Activated naive CD8-positive, alpha-beta T cell treated with anti-CD3 and anti-CD28 coated beads, Interleukin-2, amount 10 ng/mL, durations not matched to agents 7 days and 5 days (primary cell): ENCODE measurements around the gene XPNPEP2. TPM values are rescaled to one million over a fixed set of nuclear protein-coding genes. Genes with fewer than 3 reads are reported as not detected.

ENCODE experiments used
- ATAC-seq: fragments of 150-1000 bp; cut with Tn5 transposase; one replicate; pipeline ENCODE4 v1.10.0; 2021; ENCODE audit warnings: low read depth, moderate library complexity
- POLR2A ChIA-PET: fragments of 350-600 bp; sonication (Branson Sonifier 250); formaldehyde crosslinking; loops from one replicate; lab custom pipeline; 2021; ENCODE audit warnings: antibody characterized with exemption; lab: Charles Lee
- DNase-seq: peaks from one replicate; pipeline ENCODE4 v3.0.0; 2021
- H3K27ac Mint-ChIP-seq: one replicate; pipeline ENCODE4 v1.8.0; 2022; ENCODE audit warnings: mild to moderate bottlenecking, mixed read lengths
- H3K27me3 Mint-ChIP-seq: one replicate; pipeline ENCODE4 v1.8.0; 2022; ENCODE audit warnings: mild to moderate bottlenecking, moderate library complexity, mixed read lengths
- H3K36me3 Mint-ChIP-seq: one replicate; pipeline ENCODE4 v1.8.0; 2021; ENCODE audit warnings: mild to moderate bottlenecking, mixed read lengths
- H3K4me1 Mint-ChIP-seq: one replicate; pipeline ENCODE4 v1.8.0; 2021; ENCODE audit warnings: mixed read lengths
- H3K4me3 Mint-ChIP-seq: one replicate; pipeline ENCODE4 v1.8.0; 2022; ENCODE audit warnings: mild to moderate bottlenecking, moderate library complexity, mixed read lengths
- H3K9me3 Mint-ChIP-seq: one replicate; pipeline ENCODE4 v1.8.0; 2021; ENCODE audit warnings: mixed read lengths
- total RNA-seq, 2 experiments: library from RNA; stranded (reverse); gene quantifications; one replicate each; pipeline ENCODE4 v1.2.3, GENCODE V29; 2021

XPNPEP2 gene
- total RNA-seq, 2 experiments from 2014 or later: 0.65 to 0.67 TPM

DNA sequence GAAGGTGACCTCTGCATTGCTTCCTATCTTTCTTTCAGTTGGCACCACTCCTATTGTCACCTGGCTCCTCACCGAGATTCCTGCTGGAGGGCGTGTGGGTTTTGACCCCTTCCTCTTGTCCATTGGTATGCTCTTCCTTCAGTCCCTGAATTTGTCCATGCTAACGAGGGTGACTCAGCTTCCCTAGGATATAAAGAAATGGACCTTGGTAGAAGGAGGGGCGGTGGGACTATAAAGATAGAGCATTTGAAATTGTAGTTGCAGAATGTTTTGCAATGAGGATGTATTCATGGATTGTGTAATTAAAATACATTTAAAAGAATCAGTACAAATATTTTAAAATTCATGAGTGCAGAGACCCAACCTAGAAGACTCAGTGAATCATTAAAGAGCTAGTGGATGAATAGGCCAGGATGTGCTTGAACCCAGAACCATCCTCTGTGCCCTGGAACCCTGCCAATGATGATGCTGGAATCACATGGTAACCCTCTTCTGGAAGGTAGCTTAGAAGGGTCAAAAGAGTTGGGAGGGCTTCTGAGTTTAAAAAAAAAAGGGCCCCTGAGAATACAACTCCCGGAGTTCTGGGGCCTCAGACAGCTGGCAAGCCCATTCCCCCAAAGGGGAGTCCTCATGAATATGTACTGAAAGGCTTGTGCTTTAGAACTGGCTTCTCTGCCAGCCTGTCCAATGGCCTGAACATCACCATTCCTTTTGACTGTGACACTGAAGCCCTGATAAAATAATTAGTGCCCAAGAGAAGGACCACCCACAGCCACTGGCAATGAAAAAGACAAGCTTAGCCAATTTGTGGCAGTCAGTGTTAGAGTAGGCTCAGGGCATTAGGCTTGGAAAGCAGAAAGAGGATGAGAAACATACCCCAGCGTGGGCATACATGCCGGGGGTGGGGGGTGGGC, 8.0 kb downstream of the XPNPEP2 start:
- DNase-seq (no peak), ATAC-seq (no peak)
- Mint-ChIP-seq H3K27me3 (no peaks in the 10 kb centered on the region), H3K4me1 (peaks cover 41% of the 10 kb centered on the region), H3K36me3 (no peaks in the 10 kb centered on the region), H3K27ac (no peak overlapping the region), H3K4me3 (no peak overlapping the region), H3K9me3 (no peaks in the 10 kb centered on the region)
- POLR2A ChIA-PET: interaction anchor here (1.3 to 3.5 kb wide), 4 partner anchors 9 to 35 kb away, joined by 4 to 41 read pairs (median 5); partner anchors contain the start of gene SASH3

DNA sequence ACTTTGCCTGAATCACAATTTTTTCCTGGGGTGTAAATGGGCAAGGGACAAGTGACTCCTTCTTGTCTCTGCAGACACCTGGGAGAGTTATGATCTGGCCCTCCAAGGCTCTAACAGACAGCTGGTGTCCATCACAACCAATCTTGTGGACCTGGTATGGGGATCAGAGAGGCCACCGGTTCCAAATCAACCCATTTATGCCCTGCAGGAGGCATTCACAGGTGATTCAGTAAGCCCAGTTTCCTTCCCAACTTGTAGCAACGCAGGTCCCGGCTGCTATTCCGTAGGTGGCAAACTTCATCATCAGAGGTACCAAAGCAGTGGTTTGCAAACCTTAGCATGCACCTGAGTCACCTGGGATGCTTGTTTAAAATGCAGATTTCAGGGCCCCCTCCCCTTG, 8.8 kb downstream of the XPNPEP2 start:
- no peak for ATAC-seq
- POLR2A ChIA-PET: interaction anchor here (1.3 kb wide), 1 partner anchor 8 kb away, joined by 4 read pairs; no protein-coding TSS in a partner anchor

GRCh38 chrX:129748305-129748704, 9.5 kb downstream of the XPNPEP2 start:
- ATAC-seq (no peak), DNase-seq (no peak)
- Mint-ChIP-seq H3K4me1 (peaks cover 33% of the 10 kb centered on the region), H3K36me3 (no peaks in the 10 kb centered on the region), H3K27ac (no peak overlapping the region), H3K4me3 (no peak overlapping the region), H3K9me3 (no peaks in the 10 kb centered on the region), H3K27me3 (no peaks in the 10 kb centered on the region)
- POLR2A ChIA-PET: no interaction called here

More for the DNA sequence above, 8.8 kb downstream of the XPNPEP2 start:
- peaks cover 39% of the 10 kb centered on the region for H3K4me1 Mint-ChIP-seq
- H3K27me3 Mint-ChIP-seq: no peaks in the 10 kb centered on the region
- no peak overlapping the region for H3K4me3 Mint-ChIP-seq
- peak overlapping the region; percentile 22 for H3K27ac Mint-ChIP-seq
- DNase-seq: no peak
- H3K9me3 Mint-ChIP-seq: no peaks in the 10 kb centered on the region
- H3K36me3 Mint-ChIP-seq: no peaks in the 10 kb centered on the region

DNA sequence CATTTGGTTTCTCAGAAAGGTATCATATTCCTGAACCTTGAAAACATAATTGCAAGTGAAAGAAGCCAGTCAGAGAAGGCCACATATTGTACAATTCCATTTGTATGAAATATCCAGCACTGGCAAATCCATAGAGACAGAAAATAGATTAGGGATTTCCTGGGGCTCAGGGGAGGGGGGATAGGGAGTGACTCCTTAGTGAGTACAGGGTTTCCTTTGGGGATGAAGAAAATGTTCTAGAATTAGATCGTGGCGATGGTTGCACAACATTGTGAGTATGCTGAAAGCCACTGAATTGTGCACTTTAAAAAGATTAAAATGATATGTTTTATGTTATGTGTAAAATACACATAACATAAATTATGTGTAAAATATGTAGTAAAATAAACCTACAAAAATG, 10.3 kb downstream of the XPNPEP2 start:
- POLR2A ChIA-PET: no interaction called here

GRCh38 chrX:129750971-129751370, 12.2 kb downstream of the XPNPEP2 start:
- POLR2A ChIA-PET: no interaction called here
- H3K27ac Mint-ChIP-seq: no peak overlapping the region
- H3K4me3 Mint-ChIP-seq: no peak overlapping the region
- H3K9me3 Mint-ChIP-seq: no peaks in the 10 kb centered on the region
- peaks cover 25% of the 10 kb centered on the region for H3K4me1 Mint-ChIP-seq
- no peaks in the 10 kb centered on the region for H3K36me3 Mint-ChIP-seq
- DNase-seq (no peak), ATAC-seq (no peak)
- H3K27me3 Mint-ChIP-seq: no peaks in the 10 kb centered on the region

More for the DNA sequence above, 10.3 kb downstream of the XPNPEP2 start:
- Mint-ChIP-seq H3K4me3 (no peak overlapping the region), H3K27me3 (no peaks in the 10 kb centered on the region), H3K27ac (no peak overlapping the region), H3K36me3 (no peaks in the 10 kb centered on the region), H3K9me3 (no peaks in the 10 kb centered on the region), H3K4me1 (peaks cover 29% of the 10 kb centered on the region)
- DNase-seq (no peak), ATAC-seq (no peak)

DNA sequence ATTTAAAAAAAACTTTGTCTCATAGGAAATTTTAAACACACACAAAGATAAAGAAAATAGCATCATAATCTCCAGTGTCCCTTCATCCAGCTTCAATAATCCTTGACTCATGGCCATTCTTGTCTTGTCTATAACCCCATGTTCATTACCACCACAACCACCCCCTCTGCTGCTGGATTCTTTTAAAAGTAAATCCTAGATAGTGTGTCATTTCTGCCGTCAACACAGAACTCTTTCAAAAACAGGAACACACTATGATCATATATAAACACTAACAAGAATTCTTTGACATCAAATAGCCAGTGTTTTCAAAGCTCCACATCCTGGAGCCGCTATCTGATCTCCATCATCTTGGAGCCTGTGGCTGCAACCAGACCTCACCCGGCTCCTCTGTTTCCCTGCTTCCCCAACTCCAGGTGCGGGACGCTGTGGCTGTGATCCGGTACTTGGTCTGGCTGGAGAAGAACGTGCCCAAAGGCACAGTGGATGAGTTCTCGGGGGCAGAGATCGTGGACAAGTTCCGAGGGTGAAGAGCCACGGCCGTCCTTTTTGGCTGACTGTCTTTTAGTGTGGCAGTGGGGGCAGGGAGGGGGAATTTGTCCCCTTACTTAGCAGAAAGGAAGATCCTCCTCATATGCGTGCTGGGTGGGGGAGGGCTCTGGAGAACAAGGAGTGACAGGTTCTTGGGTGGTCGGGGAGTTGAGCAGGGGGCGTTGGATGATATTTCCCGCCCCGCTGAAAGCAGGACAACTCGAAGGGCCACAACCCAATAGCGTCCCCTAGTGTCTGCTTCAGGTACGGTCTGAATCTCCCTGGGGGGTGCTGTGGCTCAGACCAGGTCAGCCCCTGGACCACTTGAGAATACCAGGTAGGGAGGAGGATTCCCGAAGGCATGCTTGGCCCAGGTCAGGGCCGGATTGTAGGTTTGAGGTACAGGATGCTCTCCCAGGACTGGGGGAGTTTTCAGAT, 15.6 kb downstream of the XPNPEP2 start:
- H3K27me3 Mint-ChIP-seq: no peaks in the 10 kb centered on the region
- POLR2A ChIA-PET: interaction anchor here (0.6 to 2.6 kb wide), 5 partner anchors 9 to 27 kb away, joined by 3 to 32 read pairs (median 3); partner anchors contain the start of gene SASH3
- no peak for ATAC-seq
- peaks cover 40% of the 10 kb centered on the region for H3K4me1 Mint-ChIP-seq
- H3K27ac Mint-ChIP-seq: peak overlapping the region; percentile 83
- no peak overlapping the region for H3K4me3 Mint-ChIP-seq
- no peaks in the 10 kb centered on the region for H3K9me3 Mint-ChIP-seq
- no peak for DNase-seq
- H3K36me3 Mint-ChIP-seq: no peaks in the 10 kb centered on the region

DNA sequence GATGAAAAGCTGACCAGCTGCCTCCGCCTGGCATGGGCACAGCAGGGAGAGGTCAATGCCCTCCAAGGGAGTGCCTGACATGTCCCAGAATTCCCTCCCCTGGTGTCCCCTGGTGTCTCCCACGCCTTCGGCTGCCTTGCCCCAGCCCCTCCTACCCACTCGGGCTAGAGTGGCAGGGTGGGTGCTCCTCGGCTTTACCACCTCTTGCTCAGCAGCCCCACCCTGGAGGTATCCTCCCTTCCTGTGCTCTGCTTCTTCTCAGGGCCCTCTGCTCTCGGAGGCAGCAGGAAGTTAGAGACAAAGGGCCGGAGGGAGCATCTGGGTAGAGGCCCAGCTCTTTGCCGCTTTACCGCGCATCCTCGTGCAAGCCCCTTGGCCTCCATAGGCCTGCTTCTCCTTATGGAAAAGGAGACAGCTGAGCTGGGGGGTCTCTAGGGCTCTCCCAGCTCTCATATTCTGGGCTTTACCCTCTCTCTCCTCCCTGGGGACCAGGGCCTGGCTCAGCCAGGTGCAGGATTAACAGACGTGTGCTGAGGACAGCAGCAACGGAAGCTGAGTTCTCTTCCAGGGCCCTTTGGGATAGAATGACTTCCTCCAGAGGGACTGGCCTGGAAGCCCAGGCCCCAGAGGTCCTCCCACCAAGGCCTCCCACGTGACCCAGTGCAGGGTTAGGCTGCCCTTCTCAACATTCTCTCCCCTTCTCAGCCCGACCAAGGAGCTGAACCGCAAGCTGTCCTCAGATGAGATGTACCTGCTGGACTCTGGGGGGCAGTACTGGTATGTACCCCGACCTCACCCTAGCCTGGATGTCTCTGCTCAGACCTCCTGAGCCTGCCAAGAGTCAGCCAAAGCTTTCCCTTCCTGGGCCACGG, 17.2 kb downstream of the XPNPEP2 start:
- no peaks in the 10 kb centered on the region for H3K27me3 Mint-ChIP-seq
- POLR2A ChIA-PET: interaction anchor here (0.6 to 2.6 kb wide), 12 partner anchors 9 to 79 kb away, joined by 3 to 32 read pairs (median 4); partner anchors contain the start of gene SASH3

DNA sequence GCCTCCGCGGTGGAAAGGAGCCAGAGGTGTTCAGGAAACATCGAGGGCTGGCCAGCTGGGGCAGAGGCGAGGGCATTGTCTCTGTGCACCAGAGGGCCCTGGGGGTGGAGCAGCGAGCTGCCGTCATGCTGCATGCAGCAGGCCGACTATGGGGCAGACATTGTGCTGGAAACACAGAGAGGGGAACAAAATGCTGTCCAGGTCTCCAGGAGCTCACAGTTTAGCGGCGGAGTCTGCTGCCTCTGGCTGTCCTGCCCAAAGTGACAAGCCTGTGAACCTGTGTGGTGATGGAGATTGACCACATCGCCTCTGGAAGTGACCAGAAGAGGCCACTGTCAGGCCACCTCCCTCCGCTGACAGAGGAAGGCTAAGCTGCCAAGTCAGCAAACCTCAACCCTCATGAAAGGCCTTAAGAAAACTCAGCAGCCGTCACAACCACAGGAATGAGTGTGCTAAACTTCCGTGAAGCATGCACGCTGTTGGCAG, 20.8 kb downstream of the XPNPEP2 start:
- ATAC-seq (peak; percentile 71), DNase-seq (peak; percentile 63)
- H3K36me3 Mint-ChIP-seq: no peaks in the 10 kb centered on the region
- peak overlapping the region; percentile 39 for H3K4me3 Mint-ChIP-seq
- H3K27ac Mint-ChIP-seq: peak overlapping the region; percentile 84
- H3K4me1 Mint-ChIP-seq: peaks cover 46% of the 10 kb centered on the region
- peaks cover 1% of the 10 kb centered on the region for H3K27me3 Mint-ChIP-seq
- POLR2A ChIA-PET: interaction anchor here (0.7 to 3.9 kb wide), 9 partner anchors 9 to 27 kb away, joined by 3 to 74 read pairs (median 5); partner anchors contain the start of gene SASH3
- H3K9me3 Mint-ChIP-seq: no peaks in the 10 kb centered on the region

More for the DNA sequence above, 17.2 kb downstream of the XPNPEP2 start:
- H3K4me1 Mint-ChIP-seq: peaks cover 51% of the 10 kb centered on the region
- no peaks in the 10 kb centered on the region for H3K9me3 Mint-ChIP-seq
- H3K4me3 Mint-ChIP-seq: peak overlapping the region; percentile 72
- no peak for DNase-seq
- peak; percentile 51 for ATAC-seq
- no peaks in the 10 kb centered on the region for H3K36me3 Mint-ChIP-seq
- peak overlapping the region; percentile 82 for H3K27ac Mint-ChIP-seq

GRCh38 chrX:129760155-129760554, 21.4 kb downstream of the XPNPEP2 start:
- peak; percentile 3 for ATAC-seq
- Mint-ChIP-seq H3K27me3 (peaks cover 1% of the 10 kb centered on the region), H3K4me3 (peak overlapping the region; percentile 39), H3K4me1 (peaks cover 41% of the 10 kb centered on the region), H3K36me3 (no peaks in the 10 kb centered on the region), H3K9me3 (no peaks in the 10 kb centered on the region), H3K27ac (peak overlapping the region; percentile 84)
- POLR2A ChIA-PET: interaction anchor here (0.7 to 3.9 kb wide), 7 partner anchors 8 to 22 kb away, joined by 4 to 74 read pairs (median 5); partner anchors contain the start of gene SASH3
- DNase-seq: no peak

DNA sequence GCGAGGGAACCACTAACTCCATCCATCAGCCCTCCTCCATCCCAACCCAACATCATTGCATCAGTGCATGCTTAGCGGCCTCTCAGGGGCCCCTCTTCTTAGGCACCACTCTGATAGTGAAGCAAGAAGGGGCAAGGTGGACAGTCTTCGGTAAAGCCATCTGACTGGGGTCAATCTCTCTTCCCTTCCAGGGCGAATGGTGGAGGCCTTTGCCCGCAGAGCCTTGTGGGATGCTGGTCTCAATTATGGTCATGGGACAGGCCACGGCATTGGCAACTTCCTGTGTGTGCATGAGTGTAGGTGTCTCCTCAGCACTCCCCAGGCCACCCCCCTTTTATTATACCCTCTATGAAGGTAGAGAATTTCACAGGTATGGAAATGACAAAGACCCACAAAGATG, 22.2 kb downstream of the XPNPEP2 start:
- Mint-ChIP-seq H3K9me3 (no peaks in the 10 kb centered on the region), H3K27me3 (peaks cover 1% of the 10 kb centered on the region), H3K36me3 (no peaks in the 10 kb centered on the region), H3K27ac (no peak overlapping the region), H3K4me1 (peaks cover 38% of the 10 kb centered on the region), H3K4me3 (no peak overlapping the region)
- ATAC-seq (no peak), DNase-seq (no peak)
- POLR2A ChIA-PET: interaction anchor here (3.9 kb wide), 1 partner anchor 21 kb away, joined by 74 read pairs; the partner anchor contains the start of gene SASH3

DNA sequence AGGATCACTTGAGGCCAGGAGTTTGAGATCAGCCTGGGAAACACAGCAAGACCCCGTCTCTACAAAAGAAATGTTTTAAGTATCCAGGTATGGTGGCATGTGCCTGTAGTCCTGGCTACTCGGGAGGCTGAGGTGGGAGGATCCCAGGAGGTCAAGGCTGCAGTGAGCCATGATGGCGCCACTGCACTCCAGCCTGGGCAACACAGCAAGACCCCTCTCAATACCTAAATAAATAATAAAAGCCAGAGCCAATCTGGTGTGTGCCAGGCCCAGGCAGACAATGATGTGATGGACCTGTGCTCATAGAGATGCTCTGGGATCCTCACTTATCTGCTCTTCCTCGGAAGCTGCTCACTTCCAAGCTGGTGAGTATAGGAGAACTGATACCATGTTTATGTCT, 22.8 kb downstream of the XPNPEP2 start:
- ATAC-seq: no peak
- DNase-seq: no peak
- no peaks in the 10 kb centered on the region for H3K9me3 Mint-ChIP-seq
- no peak overlapping the region for H3K27ac Mint-ChIP-seq
- H3K4me3 Mint-ChIP-seq: no peak overlapping the region
- POLR2A ChIA-PET: no interaction called here
- peaks cover under 1% of the 10 kb centered on the region for H3K36me3 Mint-ChIP-seq
- peaks cover 1% of the 10 kb centered on the region for H3K27me3 Mint-ChIP-seq
- peaks cover 39% of the 10 kb centered on the region for H3K4me1 Mint-ChIP-seq

GRCh38 chrX:129762448-129762847, 23.7 kb downstream of the XPNPEP2 start:
- Mint-ChIP-seq H3K27me3 (peaks cover 1% of the 10 kb centered on the region), H3K4me1 (peaks cover 39% of the 10 kb centered on the region), H3K27ac (no peak overlapping the region), H3K9me3 (no peaks in the 10 kb centered on the region), H3K4me3 (no peak overlapping the region), H3K36me3 (peaks cover 2% of the 10 kb centered on the region)
- POLR2A ChIA-PET: no interaction called here
- no peak for DNase-seq
- ATAC-seq: no peak
